Measurements from ENCODE around the gene CTSO.

Gene CTSO, protein sequence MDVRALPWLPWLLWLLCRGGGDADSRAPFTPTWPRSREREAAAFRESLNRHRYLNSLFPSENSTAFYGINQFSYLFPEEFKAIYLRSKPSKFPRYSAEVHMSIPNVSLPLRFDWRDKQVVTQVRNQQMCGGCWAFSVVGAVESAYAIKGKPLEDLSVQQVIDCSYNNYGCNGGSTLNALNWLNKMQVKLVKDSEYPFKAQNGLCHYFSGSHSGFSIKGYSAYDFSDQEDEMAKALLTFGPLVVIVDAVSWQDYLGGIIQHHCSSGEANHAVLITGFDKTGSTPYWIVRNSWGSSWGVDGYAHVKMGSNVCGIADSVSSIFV

GRCh38 chr4:155953151-155954117, at the start of gene CTSO:
TSS of gene CTSO (minus strand) at chr4:155953866. CDS start at chr4:155953847, 19 bp downstream.
- peak; percentile 61 for DNase-seq

GRCh38 chr4:156000491-156000890, 46.8 kb upstream of the CTSO start:
- no peak for DNase-seq

- no peak for DNase-seq
These were observed 46.1 kb upstream of the CTSO start for GRCh38 chr4:155999725-156000124.

GRCh38 chr4:155995069-155995468, 41.4 kb upstream of the CTSO start:
- no peak for DNase-seq

GRCh38 chr4:155984106-155984797, 30.6 kb upstream of the CTSO start:
- DNase-seq = no peak

GRCh38 chr4:155982736-155983385, 29.2 kb upstream of the CTSO start:
- no peak for DNase-seq

- DNase-seq = no peak
These were observed 25.1 kb upstream of the CTSO start for GRCh38 chr4:155978810-155979209.

DNA sequence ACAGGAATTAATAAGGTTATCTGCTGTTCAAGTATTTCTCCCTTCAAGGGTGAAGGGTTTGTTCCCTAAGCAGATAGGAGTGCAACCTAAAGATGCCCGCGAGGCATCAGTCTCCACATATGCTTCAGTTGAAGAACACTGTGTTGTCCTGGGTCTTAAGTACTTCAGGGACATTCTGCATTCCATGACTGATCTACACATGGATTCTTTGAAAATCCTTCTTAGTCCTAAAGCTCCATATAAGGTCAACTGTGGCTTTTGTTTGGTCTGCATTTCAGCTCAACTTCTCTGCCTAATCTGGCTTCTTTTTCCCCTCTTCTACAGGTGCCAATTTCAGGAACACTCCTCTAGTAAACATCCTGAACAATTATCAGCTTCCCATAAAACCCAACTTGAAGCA, 21.8 kb upstream of the CTSO start:
- DNase-seq = no peak

DNA sequence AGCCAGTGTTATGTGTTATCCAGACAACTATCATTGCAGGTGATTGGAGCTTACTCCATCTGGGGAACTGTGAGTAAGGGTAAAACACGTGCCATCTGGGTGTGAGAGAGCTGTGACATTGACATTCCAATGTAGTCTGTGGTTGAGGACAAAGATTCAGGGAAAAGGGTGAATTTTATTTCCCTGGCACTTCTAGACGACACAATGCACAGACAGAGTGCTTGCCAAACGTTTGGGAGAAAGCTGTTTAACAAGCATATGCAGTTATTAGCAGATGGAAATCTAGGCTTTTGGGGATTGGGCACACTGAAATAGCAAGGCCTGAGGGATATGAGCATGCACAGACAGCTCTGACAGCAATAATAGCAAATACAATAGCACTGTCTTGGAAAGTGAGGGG, 21.3 kb upstream of the CTSO start:
- no peak for DNase-seq

GRCh38 chr4:155974476-155974749, 20.7 kb upstream of the CTSO start:
- DNase-seq = no peak

DNA sequence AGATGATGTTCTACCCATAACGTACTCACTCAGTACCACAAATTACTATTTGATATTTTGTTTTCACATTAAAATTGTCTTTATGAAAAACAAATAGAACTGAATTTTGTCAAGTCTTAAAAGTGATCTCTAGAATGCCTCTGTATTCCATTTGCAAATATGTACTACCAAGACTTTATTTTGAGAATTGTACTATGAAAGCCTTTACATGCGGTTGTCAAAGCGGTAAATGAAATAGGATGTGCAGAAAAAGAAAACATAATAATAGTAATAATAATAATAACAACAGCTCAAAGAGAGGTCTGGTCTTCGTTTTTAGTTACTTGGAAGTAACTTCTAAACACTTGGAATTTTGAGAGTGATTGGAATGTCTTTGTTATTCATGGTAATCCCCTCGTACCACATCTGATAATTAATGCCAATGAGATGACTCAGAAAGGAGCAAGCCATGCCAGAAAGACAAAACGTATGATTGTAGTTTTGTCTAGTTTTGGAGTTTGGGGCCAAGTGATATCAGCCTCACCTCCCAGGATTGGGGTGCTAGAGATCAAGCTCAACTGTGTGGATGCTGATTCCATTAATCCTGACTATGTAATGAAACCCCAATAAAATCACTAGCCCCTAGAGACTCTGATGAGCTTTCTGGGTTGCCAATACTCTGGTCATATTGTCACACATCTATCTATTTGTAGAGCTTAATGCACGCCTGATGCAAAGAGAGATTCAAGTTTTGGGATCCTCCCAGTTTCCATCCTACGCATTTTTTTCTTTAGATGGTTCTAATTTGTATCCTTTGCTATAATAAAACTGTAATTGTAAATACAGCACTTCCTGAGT, 20.2 kb upstream of the CTSO start:
- DNase-seq = no peak

DNA sequence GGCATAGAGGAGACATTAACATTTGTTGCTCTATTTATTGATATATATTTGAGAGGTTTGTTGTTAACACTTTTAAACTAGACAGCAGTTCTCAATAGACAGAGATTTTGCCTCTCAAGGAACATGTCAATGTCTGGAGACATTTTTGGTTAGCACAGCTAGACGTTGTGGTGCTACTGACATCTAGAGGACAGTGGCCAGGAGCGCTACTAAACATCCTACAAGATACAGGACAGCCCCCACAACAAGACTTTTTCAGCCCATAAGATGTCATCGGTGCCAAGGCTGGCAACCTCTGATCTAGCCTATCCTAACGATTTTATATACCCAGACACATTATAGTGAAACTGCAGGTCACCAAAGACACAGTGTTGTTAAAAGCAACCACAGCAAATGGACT, 18.4 kb upstream of the CTSO start:
- no peak for DNase-seq

GRCh38 chr4:155966731-155967395, 13.2 kb upstream of the CTSO start:
- DNase-seq = no peak

DNA sequence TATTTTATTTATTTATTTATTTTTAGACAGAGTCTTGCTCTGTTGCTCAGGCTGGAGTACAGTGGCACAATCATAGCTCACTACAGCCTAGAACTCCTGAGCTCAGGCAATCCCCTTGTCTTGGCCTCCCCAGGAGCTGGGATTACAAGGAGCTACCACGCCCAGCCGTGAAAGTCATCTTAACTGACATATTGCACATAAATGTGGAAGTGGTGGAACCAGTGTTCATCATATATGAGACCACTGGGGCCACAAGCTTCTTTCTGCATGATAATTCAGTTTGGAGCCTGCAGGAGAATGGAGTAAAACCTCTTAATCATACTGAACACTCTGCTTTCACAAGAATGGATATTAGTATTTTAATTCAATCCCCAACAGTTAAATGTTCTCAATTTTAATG, 12.5 kb upstream of the CTSO start:
- DNase-seq = no peak

GRCh38 chr4:155964016-155964891, 10.6 kb upstream of the CTSO start:
- DNase-seq = no peak

GRCh38 chr4:155962767-155963166, 9.1 kb upstream of the CTSO start:
- no peak for DNase-seq

DNA sequence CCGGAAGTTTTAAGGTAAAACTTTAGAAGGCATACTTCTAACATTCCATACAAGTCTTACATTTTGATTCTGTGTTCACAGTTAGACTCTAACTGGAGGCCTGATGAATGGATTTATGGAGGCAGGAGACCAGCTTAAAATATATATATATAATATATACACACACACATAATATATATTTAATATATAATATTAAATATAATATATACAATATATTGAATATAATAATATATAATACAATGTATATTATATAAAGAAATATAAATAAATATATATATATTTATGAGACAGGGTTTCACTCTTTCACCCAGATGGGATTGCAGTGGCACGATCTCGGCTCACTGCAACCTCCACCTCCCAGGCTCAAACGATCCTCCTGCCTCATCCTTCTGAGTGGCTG, 7.9 kb upstream of the CTSO start:
- DNase-seq = no peak

GRCh38 chr4:155960522-155960921, 6.9 kb upstream of the CTSO start:
- no peak for DNase-seq

DNA sequence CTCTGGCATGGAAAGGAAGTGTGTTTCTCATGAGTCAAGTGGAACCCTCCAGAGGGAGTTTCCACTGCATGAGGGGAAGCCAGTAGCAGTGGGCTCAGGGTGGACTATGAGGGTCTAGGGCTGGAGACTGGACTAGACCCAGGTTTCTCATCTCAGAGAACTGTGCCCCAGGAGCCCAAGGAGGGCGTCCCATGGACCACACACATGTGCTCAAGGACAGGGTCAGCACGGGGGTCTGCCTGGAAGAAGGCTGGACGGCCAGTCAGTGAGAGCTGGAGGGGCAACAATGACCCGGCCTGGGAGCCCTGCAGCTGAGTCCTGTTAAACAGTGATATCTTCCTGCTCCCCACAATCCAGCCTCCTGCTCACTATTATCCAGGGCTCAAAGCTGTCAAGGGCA, 5.8 kb upstream of the CTSO start:
- no peak for DNase-seq

DNA sequence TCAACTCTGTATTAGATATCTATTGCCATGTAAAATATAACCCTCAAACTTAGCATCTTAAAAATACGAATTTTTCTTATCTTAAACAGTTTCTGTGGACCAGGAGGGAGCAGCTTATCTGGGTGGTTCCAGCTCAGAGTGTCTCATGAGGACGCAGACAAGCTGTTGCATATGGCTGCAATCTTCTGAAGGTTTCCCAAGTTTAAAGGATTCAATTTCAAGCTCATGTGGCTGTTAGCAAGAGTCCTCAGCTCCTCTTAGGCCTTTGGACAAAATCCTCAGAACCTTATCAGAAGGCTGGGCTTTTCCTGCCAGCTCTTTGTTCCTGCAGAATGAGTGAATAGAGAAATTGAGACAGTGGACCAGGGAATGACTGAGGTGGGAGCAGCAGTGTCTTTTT, 2.8 kb upstream of the CTSO start:
- no peak for DNase-seq

- DNase-seq = no peak
These were observed 1.3 kb upstream of the CTSO start for GRCh38 chr4:155954939-155955338.

All from activated CD4-positive, alpha-beta T cell treated with anti-CD3 and anti-CD28 coated beads, Interleukin-2, amount 50 U/mL, for 1 hour (primary cell).